K562 (cell line): ENCODE measurements around the gene KRTAP3-3. TPM values are rescaled to one million over a fixed set of nuclear protein-coding genes. Genes with fewer than 3 reads are reported as not detected.

Experiments
- ATAC-seq: fragments of 200-7000 bp; cut with Tn5 transposase; 3 replicates; pipeline ENCODE4 v1.9.1; 2020; ENCODE audit warnings: moderate library complexity
- BruUV-seq: library from RNA; stranded (reverse); fragments of 400-500 nt; replicated peaks from 2 replicates; lab custom pipeline; 2021; lab: Mats Ljungman, UMichigan
- CTCF ChIA-PET: fragments of 300-600 bp; formaldehyde crosslinking; extraction: SDS; loops from one replicate; lab custom pipeline; 2021; ENCODE audit warnings: low intra/inter-chr PET ratio; lab: Yijun Ruan, JAX
- POLR2A ChIA-PET: fragments of 300-600, 350-650 bp; sonication (Branson Sonifier 250); formaldehyde crosslinking; extraction: SDS; loops from one replicate; lab custom pipeline; 2021; ENCODE audit warnings: antibody characterized with exemption, inconsistent platforms; lab: Yijun Ruan, JAX
- DNase-seq, 4 experiments: peaks; one replicate each; pipeline versions ENCODE4 v3.0.0 to v3.0.0-alpha.2; 2011 to 2018; ENCODE audit warnings: low spot score in 3 of 4, mixed read lengths in 3 of 4; ENCODE audit errors: extremely low read depth in 1 of 4
- FAIRE-seq: peaks from 2 replicates; lab custom pipeline; 2011; peaks lifted over from hg19 to GRCh38; lab: Jason Lieb, UNC
- H2AFZ ChIP-seq: 2 replicates; pipeline ENCODE4 v1.6.0; 2011; ENCODE audit warnings: low read depth, low read length, control low read depth, inconsistent platforms
- H3K27ac ChIP-seq: fragments of 200-600 bp; 3 replicates; pipeline ENCODE4 v1.8.0; 2011; ENCODE audit warnings: low read depth, mild to moderate bottlenecking, control low read depth, inconsistent platforms, low read length, moderate library complexity, mixed read lengths; ENCODE audit errors: extremely low read depth
- H3K27me3 ChIP-seq, 2 experiments: fragments of 300-600 bp in 1 of 2; 2 replicates in 1 of 2; 3 replicates in 1 of 2; pipeline versions ENCODE4 v1.6.0 to v1.8.0; 2011; ENCODE audit warnings: inconsistent platforms in 2 of 2, low read length in 2 of 2, mild to moderate bottlenecking in 1 of 2, mixed read lengths in 1 of 2, moderate library complexity in 1 of 2; ENCODE audit not compliant: control insufficient read depth in 2 of 2, insufficient read depth in 2 of 2
- H3K36me3 ChIP-seq: fragments of 300-600 bp; 3 replicates; pipeline ENCODE4 v1.8.0; 2011; ENCODE audit warnings: mild to moderate bottlenecking, low read length, inconsistent platforms; ENCODE audit not compliant: control insufficient read depth, insufficient read depth
- H3K4me1 ChIP-seq, 2 experiments: fragments of 200-600 bp in 1 of 2; replicated peaks in 1 of 2; 2 replicates in 1 of 2; 3 replicates in 1 of 2; pipeline versions ENCODE4 v1.5.1 to v1.8.0; 2011; ENCODE audit warnings: inconsistent platforms in 2 of 2, low read length in 2 of 2, mild to moderate bottlenecking in 1 of 2, mixed read lengths in 1 of 2, moderate library complexity in 1 of 2; ENCODE audit not compliant: control insufficient read depth in 2 of 2, insufficient read depth in 2 of 2
- H3K4me2 ChIP-seq: 2 replicates; pipeline ENCODE4 v1.6.1; 2011; ENCODE audit warnings: low read length, control low read depth, inconsistent platforms, mixed read lengths; ENCODE audit not compliant: insufficient read depth
- H3K4me3 ChIP-seq: fragments of 200-600 bp; sonication (generic), shearing (Covaris generic); 2 replicates; pipeline ENCODE4 v1.5.1; 2016; ENCODE audit warnings: control low read depth, inconsistent platforms
- H3K79me2 ChIP-seq: fragments of 200-600 bp; 3 replicates; pipeline ENCODE4 v1.8.0; 2011; ENCODE audit warnings: low read length, inconsistent platforms; ENCODE audit not compliant: control insufficient read depth, insufficient read depth
- H3K9ac ChIP-seq, 2 experiments: 2 replicates each; pipeline versions ENCODE4 v1.6.0 to v1.6.1; 2011; ENCODE audit warnings: low read depth in 2 of 2, low read length in 2 of 2, control low read depth in 1 of 2, inconsistent platforms in 1 of 2, mild to moderate bottlenecking in 1 of 2, mixed read lengths in 1 of 2; ENCODE audit not compliant: insufficient read depth in 1 of 2
- H3K9me1 ChIP-seq: one replicate; pipeline ENCODE4 v1.6.0; 2011; ENCODE audit warnings: inconsistent platforms, mild to moderate bottlenecking, low read length, moderate library complexity; ENCODE audit not compliant: control insufficient read depth, insufficient read depth
- H3K9me3 ChIP-seq: replicated peaks from 2 replicates; pipeline ENCODE4 v1.5.1; 2011; ENCODE audit warnings: low read depth, low read length, inconsistent platforms; ENCODE audit not compliant: control insufficient read depth, insufficient read depth
- H4K20me1 ChIP-seq: replicated peaks from 2 replicates; pipeline ENCODE4 v1.6.1; 2011; ENCODE audit warnings: low read length, inconsistent platforms, mixed read lengths; ENCODE audit not compliant: control insufficient read depth, insufficient read depth
- ARID2 ChIP-seq: fragments of 450-650 bp; IDR thresholded peaks from 2 replicates; pipeline ENCODE4 v1.6.1; 2017; ENCODE audit warnings: antibody characterized with exemption, mild to moderate bottlenecking
- E2F1 ChIP-seq: sonication (generic); formaldehyde crosslinking; IDR thresholded peaks from 2 replicates; pipeline ENCODE4 v1.8.1; 2023; ENCODE audit warnings: mild to moderate bottlenecking, missing genetic modification reagents, moderate library complexity
- E2F8 ChIP-seq: fragments of 450-650 bp; IDR thresholded peaks from 2 replicates; pipeline ENCODE4 v1.7.1; 2018; ENCODE audit warnings: mild to moderate bottlenecking, low read depth; ENCODE audit not compliant: partially characterized antibody
- MXD1 ChIP-seq: fragments of 250-450 bp; sonication (Bioruptor Pico); IDR thresholded peaks from 2 replicates; pipeline ENCODE4 v1.8.0; 2021; ENCODE audit warnings: borderline replicate concordance, mild to moderate bottlenecking, moderate library complexity; ENCODE audit not compliant: poor library complexity, severe bottlenecking
- NR4A1 ChIP-seq, 2 experiments: fragments of 250-450 bp in 1 of 2; fragments of 450-650 bp in 1 of 2; sonication (Bioruptor Pico) in 1 of 2; IDR thresholded peaks; 2 replicates each; pipeline versions ENCODE4 v1.4.0 to v1.6.1; 2016 to 2020; ENCODE audit warnings: mild to moderate bottlenecking in 2 of 2, missing compliant biosample characterization in 1 of 2, missing genetic modification characterization in 1 of 2, moderate library complexity in 1 of 2
- PRDM10 ChIP-seq: fragments of 450-650 bp; IDR thresholded peaks from 2 replicates; pipeline ENCODE4 v1.6.1; 2018; ENCODE audit not compliant: partially characterized antibody
- PYGO2 ChIP-seq: fragments of 450-650 bp; IDR thresholded peaks from 2 replicates; pipeline ENCODE4 v1.6.1; 2016; ENCODE audit warnings: mild to moderate bottlenecking, missing genetic modification characterization, moderate library complexity, missing compliant biosample characterization
- SMC3 ChIP-seq: conservative IDR thresholded peaks from 2 replicates; pipeline ENCODE4 v1.6.1; 2011; ENCODE audit warnings: low read depth, low read length, improper control_type of control experiment; ENCODE audit not compliant: insufficient read depth
- SP2 ChIP-seq: IDR thresholded peaks from 2 replicates; pipeline ENCODE4 v1.6.1; 2011; ENCODE audit warnings: mild to moderate bottlenecking, low read depth, low read length, moderate library complexity; ENCODE audit not compliant: poor library complexity, severe bottlenecking; ENCODE audit errors: extremely low read depth
- ZBTB7A ChIP-seq: IDR thresholded peaks from 2 replicates; pipeline ENCODE4 v1.6.1; 2011; ENCODE audit warnings: low read depth, mild to moderate bottlenecking, low read length, moderate library complexity, borderline replicate concordance; ENCODE audit not compliant: control insufficient read depth
- ZNF512 ChIP-seq: IDR thresholded peaks from 2 replicates; pipeline ENCODE4 v1.6.1; 2016; ENCODE audit warnings: missing genetic modification characterization, missing compliant biosample characterization
- WGBS: fragments of 100-300 bp; shearing (Covaris generic); methylation state at CpG from one replicate; pipeline ENCODE4 v1.1.6; 2016; ENCODE audit warnings: low coverage, mixed read lengths; ENCODE audit not compliant: insufficient coverage; ENCODE audit errors: missing lambda C conversion rate; 5-methylcytosine and 5-hydroxymethylcytosine counted together
- in situ Hi-C: fragments of 300-500 bp; cut with MboI; formaldehyde crosslinking; loops from 4 replicates; pipeline ENCODE4 v1.15.0; 2018; ENCODE audit warnings: inconsistent platforms, mixed read lengths
- intact Hi-C: fragments of 100-400 bp; cut with micrococcal nuclease; formaldehyde crosslinking; loops from 2 replicates; pipeline ENCODE4 v1.14.2; 2022
- polyA plus RNA-seq, 8 experiments: library from polyadenylated mRNA; depleted of rRNA in 4 of 8; stranded (reverse) in 5 of 8; unstranded in 3 of 8; fragments of >200 nt; fragmentation: Nextera tagmentation in 2 of 8; fragmentation: Illumina TruSeq in 1 of 8; extraction: Ambion mirVana in 2 of 8; extraction: Trizol in 1 of 8; gene quantifications; 2 replicates each; pipeline versions ENCODE4 v1.2.1 to v1.2.3, GENCODE V29; 2011 to 2014; ENCODE audit warnings: inconsistent platforms in 1 of 8, missing spikeins in 1 of 8
- total RNA-seq, 7 experiments: library from RNA; depleted of rRNA in 6 of 7; stranded (reverse); fragments of >200 nt in 6 of 7; fragmentation: Illumina TruSeq in 2 of 7; extraction: Trizol in 2 of 7; gene quantifications; 2 replicates each; pipeline versions ENCODE4 v1.2.1 to v1.2.3, GENCODE V29; 2011 to 2021; ENCODE audit warnings: low replicate concordance in 1 of 7

The KRTAP3-3 gene
- total and polyA plus RNA-seq, 9 of the 15 experiments (the other 6 are each of a cell fraction or from before 2014, with no cell fraction given), result not detected

- peaks cover 0 to 5% of the 10 kb centered on the region in 2 experiments; a peak in 2 of 5 replicates for H3K27me3 ChIP-seq
- in situ Hi-C loops (no loop called here), intact Hi-C loops (no loop called here)
- ATAC-seq, result no peak
- FAIRE-seq, result no peak
- no peaks in the 10 kb centered on the region for H3K36me3 ChIP-seq
- ChIA-PET CTCF (no interaction called here), POLR2A (no interaction called here)
- BruUV-seq, result no TSS peak
- no peak for DNase-seq
- H3K9me3 ChIP-seq, result no peaks in the 10 kb centered on the region
- no peak overlapping the region for H3K27ac ChIP-seq
- 0% methylated on average over 2 of the region's 2 CpGs for WGBS
- no peak overlapping the region for H3K4me3 ChIP-seq
- H3K4me1 ChIP-seq, result no peaks in the 10 kb centered on the region
- H3K4me2 ChIP-seq, result no peak overlapping the region
- H3K9ac ChIP-seq, result no peak overlapping the region
- no peaks in the 10 kb centered on the region for H3K79me2 ChIP-seq
- no peaks in the 10 kb centered on the region for H4K20me1 ChIP-seq
- no peak overlapping the region for H2AFZ ChIP-seq
- H3K9me1 ChIP-seq, result no peaks in the 10 kb centered on the region
- TF ChIP-seq NR4A1 (CRISPR knock-in tag; IDR thresholded peaks at IDR 0.05) (no peak), NR4A1 (tag; IDR thresholded peaks at IDR 0.05) (no peak), PYGO2 (tag) (no peak), ZBTB7A (no peak), PRDM10 (no peak), MXD1 (CRISPR knock-in tag) (no peak), E2F8 (no peak), ARID2 (no peak), SMC3 (no peak), ZNF512 (tag) (no peak), E2F1 (no peak), SP2 (no peak)
Measured at GRCh38 chr17:40997361-40997760, 3.4 kb upstream of the KRTAP3-3 start.
